ENCODE results near the gene MOV10. TPM values are rescaled to one million over a fixed set of nuclear protein-coding genes. Genes with fewer than 3 reads are reported as not detected.

Gene MOV10
- total and polyA plus RNA-seq, 5 donors, result 14.1 to 20.3 (median 18.4) TPM

DNA sequence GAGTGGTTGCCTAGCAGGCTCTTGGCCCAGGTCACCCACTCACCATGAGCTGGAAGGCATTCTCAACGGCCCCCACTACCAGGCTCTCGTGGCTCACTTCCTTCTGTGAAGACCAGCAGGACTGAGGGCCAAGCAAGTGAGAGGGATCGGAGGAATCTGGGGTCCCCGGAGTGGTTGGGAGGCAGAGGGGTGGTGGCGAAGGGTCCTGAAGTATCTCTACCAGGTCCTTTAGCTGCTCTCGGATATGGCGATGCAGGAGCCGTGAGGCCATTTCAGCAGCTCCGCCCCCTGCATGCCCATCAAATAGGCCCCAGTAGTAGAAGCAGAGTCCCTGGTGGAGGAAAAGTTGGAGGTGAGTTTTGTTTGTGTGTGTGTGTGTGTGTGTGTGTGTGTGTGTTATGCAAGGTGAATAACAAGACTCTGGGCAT, 38.3 kb downstream of the MOV10 start:
- Histone ChIP-seq H3K27me3 (ENCODE audit: control insufficient read depth, insufficient read depth) (no peaks in the 10 kb centered on the region), H3K4me1 (ENCODE audit: control insufficient read depth, insufficient read depth, low read length) (no peaks in the 10 kb centered on the region), H3K9me3 (ENCODE audit: control insufficient read depth, low read length) (no peaks in the 10 kb centered on the region), H3K27ac (ENCODE audit: low read length) (no peak overlapping the region), H3K4me3 (ENCODE audit: low read length) (no peak overlapping the region)
- DNase-seq (no peak), ATAC-seq (no peak)
- intact Hi-C loops (cut with DNase I), result loop anchor here in 2 of 4 donors (10.0 kb wide), 2 partner anchors 92 to 332 kb away; no protein-coding TSS in a partner anchor
- WGBS, result 84% methylated on average over 9 of the region's 9 CpGs

DNA sequence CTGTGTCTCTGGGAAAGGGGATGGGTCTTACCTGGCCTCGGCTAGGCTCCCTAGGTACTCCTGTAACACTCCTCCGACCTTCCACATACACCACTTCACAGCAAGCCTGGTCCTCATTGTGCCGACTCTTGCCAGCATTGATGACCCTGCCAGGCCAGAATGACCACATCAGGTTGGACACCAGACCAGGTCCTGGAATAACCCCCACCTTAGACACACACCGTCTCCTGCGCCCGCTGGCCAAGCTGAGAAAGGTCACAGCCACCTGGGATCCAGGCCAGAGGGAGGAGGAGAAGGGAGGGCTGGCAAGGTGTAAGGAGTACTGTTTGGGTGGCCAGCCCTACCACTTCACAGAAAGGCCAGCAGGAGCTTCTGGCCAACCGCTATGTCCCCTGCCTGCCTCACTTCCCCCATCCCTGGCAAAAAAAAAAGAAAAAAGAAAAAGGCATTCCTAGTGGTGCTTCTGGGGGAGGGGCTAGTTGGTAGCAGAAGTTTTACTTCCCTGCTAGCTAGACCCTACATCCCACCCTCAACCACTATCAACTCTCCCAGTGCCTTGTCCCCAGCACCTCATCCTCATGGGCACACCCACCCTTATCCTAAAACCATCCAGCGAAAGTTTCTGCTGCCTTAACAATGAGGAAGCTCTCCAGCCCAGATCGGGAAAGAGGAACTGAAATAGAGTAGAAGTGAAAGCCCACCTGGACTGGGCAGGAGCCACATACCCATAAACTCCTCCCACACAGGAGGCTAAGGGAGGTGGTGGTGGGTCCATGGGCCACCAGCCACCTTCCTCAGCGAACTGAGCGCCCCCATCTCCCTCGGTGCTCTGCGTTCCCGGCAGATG, 39.2 kb downstream of the MOV10 start:
- Histone ChIP-seq H3K27me3 (ENCODE audit: control insufficient read depth, insufficient read depth) (no peaks in the 10 kb centered on the region), H3K4me3 (ENCODE audit: low read length) (peak overlapping the region; percentile 69), H3K27ac (ENCODE audit: low read length) (no peak overlapping the region), H3K9me3 (ENCODE audit: control insufficient read depth, low read length) (no peaks in the 10 kb centered on the region), H3K4me1 (ENCODE audit: control insufficient read depth, insufficient read depth, low read length) (no peaks in the 10 kb centered on the region)
- intact Hi-C loops (cut with DNase I), result loop anchor here in 2 of 4 donors (10.0 kb wide), 2 partner anchors 91 to 331 kb away; no protein-coding TSS in a partner anchor
- WGBS, result 50% methylated on average over 14 of the region's 14 CpGs
- DNase-seq (no peak), ATAC-seq (no peak)

DNA sequence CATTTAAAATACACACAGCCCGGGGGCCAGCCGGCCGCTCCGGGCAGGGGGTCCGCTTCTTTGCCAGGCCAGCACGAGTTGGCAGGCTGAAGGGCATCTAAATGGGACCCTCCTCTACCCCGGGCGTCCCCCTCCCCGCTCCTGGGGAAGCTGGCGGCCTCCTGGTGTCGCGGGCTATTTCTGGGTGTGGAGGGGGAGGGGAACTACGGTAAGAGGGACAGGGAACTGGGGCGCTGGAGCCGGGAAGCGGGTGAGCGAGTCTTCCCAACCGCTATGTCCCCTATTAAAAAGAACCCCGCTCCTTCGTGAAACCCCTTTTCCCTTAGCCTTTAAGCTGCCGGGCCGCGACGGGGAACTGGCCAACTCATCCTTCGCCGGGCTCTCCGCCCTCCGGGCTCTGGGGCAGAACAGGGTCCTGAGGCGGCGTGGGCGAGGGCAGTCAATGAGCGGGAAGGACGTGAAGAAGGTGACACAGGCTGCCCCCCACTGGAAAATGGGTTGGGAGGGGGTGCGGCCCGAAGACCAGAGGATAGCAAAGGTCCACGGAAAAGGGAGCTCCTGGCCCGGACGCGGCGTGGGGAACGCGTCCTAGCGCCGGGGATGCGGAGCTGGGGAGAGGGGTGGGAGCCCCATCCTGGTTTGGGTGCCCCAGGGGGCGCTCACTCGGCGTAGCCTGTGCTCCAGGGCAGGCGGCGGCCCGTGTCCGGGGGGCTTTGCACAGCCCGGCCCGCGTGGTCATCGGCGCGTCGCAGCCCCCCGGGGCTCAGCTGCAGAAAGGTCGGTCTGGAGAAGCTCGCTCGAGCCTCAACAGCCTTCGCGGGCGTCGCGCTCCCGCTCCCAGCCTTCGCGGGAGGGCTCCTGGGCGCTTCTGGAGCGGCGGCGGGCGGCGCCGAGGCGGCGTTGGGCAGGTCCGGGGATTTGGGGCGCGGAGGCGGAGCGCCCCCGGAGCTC, 40.1 kb downstream of the MOV10 start:
- peak in 2 of 3 donors; percentile 77 to 81 for DNase-seq
- Histone ChIP-seq H3K4me1 (ENCODE audit: control insufficient read depth, insufficient read depth, low read length) (no peaks in the 10 kb centered on the region), H3K27ac (ENCODE audit: low read length) (peak overlapping the region; percentile 8), H3K27me3 (ENCODE audit: control insufficient read depth, insufficient read depth) (no peaks in the 10 kb centered on the region), H3K9me3 (ENCODE audit: control insufficient read depth, low read length) (no peaks in the 10 kb centered on the region), H3K4me3 (ENCODE audit: low read length) (peak overlapping the region; percentile 69)
- intact Hi-C loops (cut with DNase I), result loop anchor here in 2 of 4 donors (5.0 to 10.0 kb wide), 3 partner anchors 88 to 330 kb away; no protein-coding TSS in a partner anchor
- ATAC-seq, result peak; percentile 9 to 11
- WGBS, result 1% methylated on average over 86 of the region's 86 CpGs

DNA sequence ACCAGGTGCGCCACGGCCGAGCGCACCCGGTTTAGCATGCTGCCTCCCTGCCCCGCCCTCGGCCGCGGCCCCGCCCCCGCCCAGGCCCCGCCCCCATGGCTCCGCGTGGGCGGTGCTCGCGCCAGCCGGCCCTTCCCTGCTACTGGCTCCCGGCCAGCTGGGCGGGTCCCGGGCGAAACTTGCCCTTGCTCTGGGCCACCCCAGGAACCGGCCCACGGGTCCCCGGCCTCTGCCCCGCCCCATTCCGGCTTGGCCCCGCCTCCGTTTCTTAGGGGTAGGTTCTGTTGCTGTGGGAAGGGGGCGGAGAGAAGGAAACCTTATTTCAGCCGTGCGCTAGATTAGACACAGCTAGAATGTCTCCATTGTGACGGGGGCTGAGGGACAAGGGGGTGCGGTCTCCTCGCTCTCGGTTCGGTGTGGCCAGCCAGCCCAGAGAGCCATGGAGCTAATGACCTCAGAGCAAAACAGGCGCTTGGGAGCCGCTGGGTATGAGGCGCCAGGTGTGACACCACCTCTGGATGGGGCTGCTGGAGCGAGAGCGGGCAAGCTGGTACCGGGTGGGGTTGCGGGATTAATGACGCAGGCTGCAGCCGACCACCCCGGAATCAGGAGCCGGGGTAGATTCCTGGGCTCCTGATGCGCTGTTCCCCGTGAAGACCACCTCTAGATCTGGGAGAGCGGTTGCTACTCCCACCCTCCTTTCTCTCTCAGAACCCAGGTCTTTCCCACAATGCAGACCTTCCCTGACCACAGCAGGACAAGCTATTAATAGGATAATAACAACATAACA, 41.0 kb downstream of the MOV10 start, which contains the start of gene PPM1J:
Gene PPM1J (minus strand): TSS at position 69 of the 790 bp plus-strand sequence. CDS start 31 bp downstream, at position 38.
- peak; percentile 92 for ATAC-seq
- H3K9me3 ChIP-seq (ENCODE audit: control insufficient read depth, low read length), result no peaks in the 10 kb centered on the region
- under 1% methylated on average over 51 of the region's 51 CpGs for WGBS
- H3K4me3 ChIP-seq (ENCODE audit: low read length), result peak within 1 kb of the TSS; percentile 69
- H3K27ac ChIP-seq (ENCODE audit: low read length), result peak within 1 kb of the TSS; percentile 32
- peak; percentile 99 to 100 (median 100) for DNase-seq
- H3K27me3 ChIP-seq (ENCODE audit: control insufficient read depth, insufficient read depth), result no peaks in the 10 kb centered on the region
- intact Hi-C loops (cut with DNase I), result loop anchor here in 3 of 4 donors (2.0 to 10.0 kb wide), 4 partner anchors 87 to 329 kb away; no protein-coding TSS in a partner anchor
- H3K4me1 ChIP-seq (ENCODE audit: control insufficient read depth, insufficient read depth, low read length), result no peaks in the 10 kb centered on the region

DNA sequence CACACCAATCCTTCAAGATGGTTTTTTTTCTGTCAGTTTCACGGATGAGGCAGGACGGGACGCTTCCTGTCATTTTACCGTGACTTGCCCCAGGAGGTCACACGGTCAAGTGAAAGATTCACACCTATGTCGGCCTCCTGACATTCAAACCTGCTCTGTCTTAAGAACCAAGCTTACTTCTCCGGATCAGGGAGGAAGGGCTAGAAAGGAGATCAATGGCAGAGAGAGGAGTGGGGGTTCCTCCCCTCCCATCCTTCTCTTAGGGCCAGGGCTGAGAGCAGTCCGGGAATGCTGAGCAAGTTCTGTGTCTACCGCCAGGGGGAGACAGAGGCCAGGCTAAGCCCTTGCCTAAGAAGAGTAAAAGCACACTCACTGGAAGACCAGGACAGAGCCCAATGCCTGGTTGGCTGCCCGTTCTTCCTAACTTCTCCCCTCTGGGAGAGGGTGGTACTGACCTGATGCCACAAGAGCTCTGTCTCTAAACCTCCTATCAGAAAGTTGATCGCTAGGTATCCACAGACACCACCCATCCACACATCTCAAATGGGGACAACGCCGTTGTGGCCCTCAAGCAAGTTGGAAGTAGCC, 41.8 kb downstream of the MOV10 start:
- no peaks in the 10 kb centered on the region for H3K27me3 ChIP-seq (ENCODE audit: control insufficient read depth, insufficient read depth)
- no peaks in the 10 kb centered on the region for H3K9me3 ChIP-seq (ENCODE audit: control insufficient read depth, low read length)
- peak overlapping the region; percentile 32 for H3K27ac ChIP-seq (ENCODE audit: low read length)
- WGBS, result 16% methylated on average over 13 of the region's 13 CpGs
- peak overlapping the region; percentile 69 for H3K4me3 ChIP-seq (ENCODE audit: low read length)
- DNase-seq (peak; percentile 84 to 92 (median 92)), ATAC-seq (peak; percentile 76 to 78)
- no peaks in the 10 kb centered on the region for H3K4me1 ChIP-seq (ENCODE audit: control insufficient read depth, insufficient read depth, low read length)
- intact Hi-C loops (cut with DNase I), result loop anchor here in 3 of 4 donors (2.0 to 10.0 kb wide), 4 partner anchors 86 to 329 kb away; no protein-coding TSS in a partner anchor

DNA sequence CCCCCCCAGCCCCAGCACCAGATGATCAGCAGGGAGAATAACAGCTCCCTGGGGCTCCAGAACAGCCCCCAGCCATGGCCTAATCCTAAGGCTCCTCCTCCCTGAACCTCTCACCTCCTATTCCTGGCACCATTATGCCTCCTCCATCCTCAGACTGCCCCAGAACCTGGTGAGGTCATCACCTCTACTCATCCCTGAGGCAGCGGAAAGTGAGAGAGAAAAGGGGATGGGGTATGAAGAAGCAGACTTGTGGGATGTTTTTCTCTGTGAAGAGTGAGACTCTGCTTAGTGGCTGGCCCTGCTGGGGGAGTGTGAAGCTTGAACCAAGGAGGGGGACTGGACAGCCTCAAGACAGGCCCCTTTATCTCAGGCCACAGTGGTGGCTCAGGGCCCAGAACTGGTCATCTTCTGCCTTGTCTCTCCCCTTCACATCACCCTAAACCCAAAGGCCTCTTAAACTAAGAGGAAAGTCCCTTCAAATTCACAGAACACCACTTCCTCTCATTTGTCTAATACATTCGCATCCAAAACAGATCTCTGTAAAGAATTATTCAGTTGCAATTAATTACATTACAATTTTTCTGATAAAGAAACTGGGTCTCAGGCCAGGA, 42.9 kb downstream of the MOV10 start:
- ATAC-seq (no peak), DNase-seq (no peak)
- no peak overlapping the region for H3K4me3 ChIP-seq (ENCODE audit: low read length)
- no peaks in the 10 kb centered on the region for H3K4me1 ChIP-seq (ENCODE audit: control insufficient read depth, insufficient read depth, low read length)
- H3K27ac ChIP-seq (ENCODE audit: low read length), result no peak overlapping the region
- H3K27me3 ChIP-seq (ENCODE audit: control insufficient read depth, insufficient read depth), result no peaks in the 10 kb centered on the region
- H3K9me3 ChIP-seq (ENCODE audit: control insufficient read depth, low read length), result no peaks in the 10 kb centered on the region
- 88% methylated on average over 2 of the region's 2 CpGs for WGBS
- intact Hi-C loops (cut with DNase I), result loop anchor here in 3 of 4 donors (2.0 to 10.0 kb wide), 4 partner anchors 85 to 327 kb away; no protein-coding TSS in a partner anchor

DNA sequence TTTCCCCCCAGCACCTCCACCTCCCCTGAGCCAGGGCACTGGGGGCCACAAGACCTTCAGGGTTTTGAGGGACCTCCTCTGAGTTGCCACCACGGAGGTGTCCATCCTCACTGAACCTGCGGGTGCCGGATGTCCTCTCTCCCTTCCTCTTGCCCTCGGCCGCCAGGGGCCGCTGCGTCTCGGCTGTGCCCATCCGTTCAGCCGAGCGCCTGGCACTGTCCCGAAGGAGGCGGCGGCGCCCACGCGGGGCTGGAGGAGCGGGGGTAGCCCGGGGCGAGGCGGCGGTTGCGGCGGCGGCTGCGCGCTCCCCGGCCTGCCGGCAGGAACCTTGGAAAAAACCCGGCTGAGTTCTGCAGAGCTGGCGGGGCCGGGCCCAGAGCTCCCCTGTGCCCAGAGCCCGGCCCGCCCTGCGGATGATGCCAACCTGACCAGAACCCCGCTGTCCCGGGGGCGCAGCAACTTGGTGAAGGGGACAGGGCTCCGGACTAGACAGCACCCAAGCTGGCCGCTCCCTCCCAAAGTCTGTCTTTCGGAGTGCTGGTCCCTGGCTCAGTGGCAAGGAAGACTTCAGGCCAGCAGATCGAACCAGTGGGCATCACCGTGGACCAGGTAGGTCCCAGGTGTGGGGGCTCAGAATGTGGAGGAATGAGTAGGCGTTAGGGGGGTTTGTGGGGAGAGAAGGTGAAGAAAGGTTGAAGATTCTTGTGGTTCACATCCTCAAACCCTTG, 44.4 kb downstream of the MOV10 start:
- Histone ChIP-seq H3K4me1 (ENCODE audit: control insufficient read depth, insufficient read depth, low read length) (no peaks in the 10 kb centered on the region), H3K9me3 (ENCODE audit: control insufficient read depth, low read length) (no peaks in the 10 kb centered on the region), H3K27me3 (ENCODE audit: control insufficient read depth, insufficient read depth) (no peaks in the 10 kb centered on the region), H3K4me3 (ENCODE audit: low read length) (peak overlapping the region; percentile 26), H3K27ac (ENCODE audit: low read length) (no peak overlapping the region)
- WGBS, result 17% methylated on average over 44 of the region's 44 CpGs
- ATAC-seq (peak in 1 of 2 donors; percentile 11), DNase-seq (peak; percentile 83 to 93 (median 89))
- intact Hi-C loops (cut with DNase I), result loop anchor here in 3 of 4 donors (2.0 to 10.0 kb wide), 4 partner anchors 83 to 326 kb away; no protein-coding TSS in a partner anchor

DNA sequence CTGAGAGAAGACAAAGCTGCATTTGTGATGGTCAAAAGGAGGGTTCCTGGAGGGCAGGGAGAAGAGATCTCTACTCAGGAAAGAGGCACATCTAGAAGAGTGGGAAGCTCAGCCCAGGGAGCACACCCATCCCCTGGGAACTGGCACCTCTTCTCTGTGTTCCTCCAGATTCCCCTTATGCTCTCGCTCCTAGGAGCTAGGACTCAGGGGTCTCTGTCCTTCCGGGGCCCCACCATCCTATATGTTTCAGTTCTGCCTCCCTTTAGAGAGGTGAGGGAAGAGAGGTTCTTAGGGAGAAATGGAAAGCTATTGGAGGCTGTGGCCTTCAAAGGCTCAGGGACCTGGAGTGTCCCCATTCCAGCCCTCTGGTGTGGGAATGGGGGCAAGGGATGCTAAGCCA, 45.2 kb downstream of the MOV10 start:
- intact Hi-C loops (cut with DNase I), result loop anchor here (2.0 to 10.0 kb wide), 4 partner anchors 83 to 325 kb away; no protein-coding TSS in a partner anchor
- ATAC-seq (no peak), DNase-seq (no peak)
- Histone ChIP-seq H3K4me1 (ENCODE audit: control insufficient read depth, insufficient read depth, low read length) (no peaks in the 10 kb centered on the region), H3K4me3 (ENCODE audit: low read length) (no peak overlapping the region), H3K9me3 (ENCODE audit: control insufficient read depth, low read length) (no peaks in the 10 kb centered on the region), H3K27ac (ENCODE audit: low read length) (no peak overlapping the region), H3K27me3 (ENCODE audit: control insufficient read depth, insufficient read depth) (no peaks in the 10 kb centered on the region)
- 96% methylated on average over 2 of the region's 2 CpGs for WGBS

DNA sequence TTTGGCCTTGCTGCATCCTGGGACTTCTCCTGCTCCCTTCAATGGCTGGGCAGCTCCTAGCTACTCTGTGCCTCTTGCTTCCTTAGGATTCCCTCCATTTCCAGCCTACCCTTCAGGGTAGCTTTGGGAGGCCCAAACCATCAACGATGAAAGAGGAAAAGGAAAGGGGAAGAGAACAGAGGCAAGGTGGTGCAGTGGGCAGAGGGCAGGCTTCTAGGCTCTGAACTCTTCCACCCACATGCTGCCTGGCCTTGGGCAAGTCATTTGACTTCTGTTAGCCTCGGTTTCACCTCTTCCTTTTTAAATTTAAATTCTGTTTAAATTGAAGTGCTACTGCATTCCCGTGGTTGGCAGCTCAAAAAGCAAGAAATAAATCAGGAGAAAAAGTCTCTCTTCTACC, 46.3 kb downstream of the MOV10 start:
- intact Hi-C loops (cut with DNase I), result loop anchor here in 1 of 4 donors (10.0 kb wide), 1 partner anchor 324 kb away; no protein-coding TSS in a partner anchor
- WGBS, result 69% methylated on average over 3 of the region's 3 CpGs
- H3K4me1 ChIP-seq (ENCODE audit: control insufficient read depth, insufficient read depth, low read length), result no peaks in the 10 kb centered on the region
- no peaks in the 10 kb centered on the region for H3K27me3 ChIP-seq (ENCODE audit: control insufficient read depth, insufficient read depth)
- no peak for ATAC-seq
- H3K27ac ChIP-seq (ENCODE audit: low read length), result no peak overlapping the region
- no peak for DNase-seq
- H3K4me3 ChIP-seq (ENCODE audit: low read length), result no peak overlapping the region
- H3K9me3 ChIP-seq (ENCODE audit: control insufficient read depth, low read length), result no peaks in the 10 kb centered on the region
